HG03575 (cell line): ENCODE results near the gene C12orf56.
A peak's percentile ranks its signal among the peaks of the same experiment; 100 is the strongest.
"Not testable (repeated sequence)": the region's sequence is repeated elsewhere in the genome, so short reads cannot be mapped to it uniquely, and the experiment has no call there.

ENCODE experiments used
- ATAC-seq: cut with Tn5 transposase; IDR thresholded peaks from one replicate; pipeline ENCODE4 v1.9.1; 2021; ENCODE audit not compliant: unreplicated experiment, insufficient number of reproducible peaks, low FRiP score; ENCODE audit errors: extremely low read depth

C12orf56 gene

DNA sequence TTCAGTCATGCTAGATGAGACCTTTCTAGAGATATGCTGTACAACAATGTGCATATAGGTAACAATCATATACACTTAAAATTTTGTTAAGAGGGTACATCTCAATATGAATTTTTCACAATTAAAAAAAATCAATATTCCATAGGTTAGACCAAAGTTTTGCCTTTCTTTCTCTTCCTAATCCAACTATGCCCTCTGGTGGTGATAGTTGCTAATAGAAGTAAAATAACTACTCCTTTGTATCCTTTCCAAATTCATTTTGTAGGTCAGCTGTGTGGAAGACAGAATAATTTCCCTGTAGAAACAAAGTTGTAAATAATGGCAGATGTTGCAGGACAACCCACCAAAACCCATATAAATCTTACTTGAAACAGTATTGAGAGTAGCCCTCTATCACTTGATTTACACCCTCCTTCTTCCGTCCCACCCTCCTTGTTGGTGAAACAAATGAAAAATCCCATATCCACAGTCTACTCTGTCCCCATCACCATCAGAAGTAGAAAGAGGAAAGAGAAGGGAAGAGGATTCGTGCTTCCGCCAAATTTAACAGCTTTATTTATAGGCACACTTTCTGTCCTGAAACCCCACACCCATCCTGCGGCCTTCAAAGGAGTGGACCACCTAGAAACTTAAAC, 134.3 kb downstream of the C12orf56 start:
- no peak for ATAC-seq

DNA sequence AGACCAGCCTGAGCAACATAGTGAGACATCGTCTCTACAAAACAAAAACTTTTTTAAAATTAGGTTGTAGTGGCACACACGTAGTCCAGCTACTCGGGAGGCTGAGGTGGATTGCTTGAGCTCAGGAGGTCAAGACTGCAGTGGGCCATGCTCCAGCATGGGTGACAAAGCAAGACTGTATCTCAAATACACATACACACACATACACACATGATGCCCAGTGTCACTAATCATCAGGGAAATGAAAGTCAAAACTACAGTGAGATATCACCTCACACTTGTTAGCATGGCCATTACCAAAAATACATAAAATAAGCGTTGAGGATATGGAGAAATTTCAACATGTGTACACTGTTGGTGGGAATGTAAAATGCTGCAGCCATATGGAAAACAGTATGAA, 135.3 kb downstream of the C12orf56 start:
- no peak for ATAC-seq

DNA sequence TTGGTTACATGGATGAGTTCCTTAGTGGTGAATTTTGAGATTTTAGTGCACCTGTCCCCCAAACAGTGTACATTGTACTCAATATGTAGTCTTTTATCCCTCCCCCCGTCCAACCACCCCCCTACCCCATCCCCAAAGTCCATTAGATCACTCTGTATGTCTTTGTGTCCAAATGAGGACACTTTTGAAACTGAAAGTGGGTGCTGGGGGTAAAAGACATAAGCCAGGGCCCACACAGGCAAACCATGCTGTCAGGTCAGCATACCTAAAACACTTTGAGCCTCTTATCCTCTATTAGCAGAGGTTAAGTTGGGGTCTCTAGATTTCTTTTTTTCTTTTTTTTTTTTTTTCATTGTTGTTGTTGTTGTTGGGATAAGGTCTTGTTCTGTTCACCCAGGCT, 137.2 kb downstream of the C12orf56 start:
- no peak for ATAC-seq

DNA sequence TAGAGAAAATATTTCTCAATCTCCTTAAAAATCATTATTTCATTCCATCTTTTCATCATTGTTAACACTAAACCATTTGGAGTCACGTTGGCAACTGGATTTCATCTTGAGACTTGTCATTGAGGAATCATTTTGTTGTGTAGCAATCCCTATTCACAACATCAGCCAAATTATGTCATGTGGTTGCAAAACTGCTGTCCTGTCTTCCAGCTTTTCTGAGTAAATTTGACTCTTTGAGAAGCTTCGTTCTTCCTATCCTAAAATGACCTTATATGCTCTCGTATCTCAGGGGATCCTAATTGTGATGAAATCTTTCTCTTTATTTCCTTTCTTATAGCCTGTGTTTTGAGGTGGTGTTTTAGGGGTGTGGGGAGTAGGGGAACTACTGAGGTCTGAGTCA, 137.9 kb downstream of the C12orf56 start:
- no peak for ATAC-seq

DNA sequence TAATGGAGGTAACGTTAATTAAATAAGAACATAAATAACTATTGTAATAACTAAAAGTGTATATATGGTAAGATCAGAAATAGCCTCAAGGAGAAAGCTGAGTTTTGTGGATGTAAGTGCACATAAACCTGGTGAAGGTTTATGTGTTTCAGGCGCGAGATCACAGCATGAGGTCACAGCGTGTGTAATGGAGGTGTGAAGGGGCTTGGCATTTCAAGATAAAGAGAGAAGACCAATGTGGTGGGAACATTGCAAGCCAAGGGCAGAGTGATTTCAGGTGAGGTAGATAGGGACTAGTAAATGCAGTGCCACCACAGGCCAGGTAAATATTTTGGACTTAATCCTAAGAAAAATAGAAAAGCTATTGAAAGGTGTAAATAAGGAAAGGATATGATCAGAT, 146.7 kb downstream of the C12orf56 start:
- no peak for ATAC-seq

DNA sequence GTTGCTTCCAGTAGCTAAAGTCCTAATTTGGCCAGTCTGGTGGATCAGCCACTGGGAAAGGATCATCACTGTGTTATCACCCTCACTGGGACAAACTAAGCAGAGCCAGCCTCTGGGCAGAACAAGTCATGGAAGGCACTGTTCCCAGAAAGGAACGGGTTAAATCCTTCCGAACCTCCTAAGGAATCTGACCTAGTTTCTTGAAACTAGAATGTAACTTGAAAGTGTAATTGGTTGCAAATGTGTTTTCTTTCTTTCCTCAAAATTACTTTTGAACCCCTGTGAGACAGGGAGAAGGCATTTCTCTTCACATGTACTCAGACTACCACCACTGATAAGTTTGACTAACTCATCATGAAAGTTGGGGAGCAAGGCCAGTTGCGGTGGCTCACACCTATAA, 149.8 kb downstream of the C12orf56 start:
- no peak for ATAC-seq

DNA sequence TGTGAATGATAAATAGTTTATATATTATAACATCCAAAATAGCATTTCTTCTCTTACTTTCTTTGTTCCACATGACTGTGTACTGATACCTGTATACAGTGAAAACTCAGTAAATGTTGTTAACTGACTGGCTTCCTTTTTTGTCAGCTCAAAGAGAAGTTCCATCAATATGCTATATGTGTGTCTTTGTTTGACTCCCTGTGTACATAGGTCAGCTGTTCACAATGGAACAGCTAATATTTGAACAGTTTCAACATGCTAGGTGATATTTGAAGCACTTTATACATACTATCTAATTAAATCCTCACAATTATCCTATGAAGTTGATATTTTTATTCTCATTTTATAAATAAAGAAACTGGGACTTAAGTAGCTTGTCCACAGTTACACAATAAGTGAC, 153.2 kb downstream of the C12orf56 start:
- ATAC-seq = no peak

DNA sequence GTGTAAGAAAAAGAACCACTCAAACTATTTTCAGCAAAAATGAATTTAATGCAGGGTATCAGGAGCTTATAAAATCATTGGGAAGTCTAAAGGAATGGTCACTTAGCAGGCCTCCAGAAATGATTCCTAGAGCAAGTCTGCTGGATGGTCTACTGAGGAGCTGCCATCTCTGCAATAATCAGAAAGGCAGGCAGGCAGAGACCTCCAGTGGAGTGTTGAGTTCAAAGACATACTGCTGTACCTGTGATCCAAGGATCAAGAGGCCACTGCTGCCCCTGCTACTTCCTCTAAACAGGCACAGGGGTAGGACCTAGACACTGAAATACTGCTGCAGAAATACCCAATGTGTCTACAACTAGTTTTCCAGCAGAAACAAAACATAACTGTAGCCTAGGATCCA, 154.0 kb downstream of the C12orf56 start:
- no peak for ATAC-seq

DNA sequence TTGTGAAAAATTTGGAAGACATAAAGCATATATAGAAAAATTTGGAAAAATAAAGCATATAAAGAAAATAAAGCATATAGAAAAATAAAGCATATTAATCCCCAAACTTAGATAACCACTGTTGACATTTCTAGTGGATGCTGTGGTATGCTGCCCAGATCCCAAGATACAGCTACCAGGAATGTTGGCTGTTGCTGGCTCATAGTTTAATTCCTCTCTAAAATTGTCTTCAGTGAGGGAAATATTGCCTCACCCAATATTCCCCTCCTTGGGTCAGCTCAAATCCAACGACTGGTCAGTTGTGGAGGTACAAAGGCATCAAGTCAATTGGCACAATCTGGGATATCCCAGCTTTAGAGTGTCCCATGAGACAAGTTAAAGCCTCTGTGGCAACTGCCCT, 158.4 kb downstream of the C12orf56 start:
- ATAC-seq = no peak

DNA sequence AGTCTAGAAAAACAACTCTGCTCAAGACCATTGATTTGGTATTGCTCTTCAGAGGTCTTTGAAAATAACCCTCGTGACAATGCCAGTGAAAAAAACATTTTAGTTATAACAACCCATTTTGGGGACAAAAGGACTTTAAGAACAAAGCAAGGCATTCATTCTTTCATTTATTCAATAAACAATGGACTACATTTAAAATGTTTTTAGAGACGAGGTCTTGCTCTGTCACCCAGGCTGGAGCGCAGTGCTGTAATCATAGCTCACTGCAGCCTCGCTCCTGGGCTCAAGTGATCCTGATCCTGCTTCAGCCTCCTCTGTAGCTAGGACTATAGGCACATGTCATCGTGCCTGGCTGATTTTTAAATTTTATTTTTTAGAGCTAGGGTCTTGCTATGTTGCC, 160.8 kb downstream of the C12orf56 start:
- ATAC-seq = no peak

DNA sequence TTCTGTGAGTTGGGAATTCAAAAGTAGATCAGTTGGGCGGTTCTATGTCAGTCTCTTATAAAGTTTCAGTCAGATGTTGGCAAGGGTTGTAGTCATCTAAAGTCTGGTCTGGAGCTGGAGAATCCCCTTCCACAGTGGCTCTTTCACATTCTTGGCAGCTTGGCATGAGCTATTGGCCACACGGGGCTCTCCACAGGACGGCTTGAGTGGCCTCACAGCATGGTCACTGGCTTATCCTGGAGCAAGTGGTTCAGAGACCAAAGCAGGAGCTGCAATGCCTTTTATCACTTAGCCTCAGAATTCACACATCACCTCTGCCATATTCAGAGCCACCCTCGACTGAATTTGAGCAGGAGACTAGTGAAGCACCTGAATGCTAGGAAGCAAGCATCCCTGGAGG, 161.3 kb downstream of the C12orf56 start:
- ATAC-seq = no peak

DNA sequence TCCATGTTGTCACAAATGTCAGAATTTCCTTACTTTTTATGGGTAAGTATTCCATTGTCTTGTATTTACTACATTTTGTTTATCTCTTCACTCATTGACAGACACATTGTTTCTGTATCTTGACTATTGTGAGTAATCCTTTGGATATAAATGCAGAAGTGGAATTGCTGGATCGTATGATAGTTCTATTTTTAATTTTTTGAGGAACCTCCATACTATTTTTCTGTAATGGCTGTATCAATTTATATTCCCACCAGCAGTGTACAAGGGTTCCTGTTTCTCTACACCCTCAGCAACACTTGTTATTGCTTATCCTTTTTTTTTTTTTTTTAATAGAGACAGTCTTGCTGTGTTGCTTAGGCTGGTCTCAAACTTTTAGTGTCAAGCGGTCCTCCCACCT, 164.9 kb downstream of the C12orf56 start:
- ATAC-seq = no peak

DNA sequence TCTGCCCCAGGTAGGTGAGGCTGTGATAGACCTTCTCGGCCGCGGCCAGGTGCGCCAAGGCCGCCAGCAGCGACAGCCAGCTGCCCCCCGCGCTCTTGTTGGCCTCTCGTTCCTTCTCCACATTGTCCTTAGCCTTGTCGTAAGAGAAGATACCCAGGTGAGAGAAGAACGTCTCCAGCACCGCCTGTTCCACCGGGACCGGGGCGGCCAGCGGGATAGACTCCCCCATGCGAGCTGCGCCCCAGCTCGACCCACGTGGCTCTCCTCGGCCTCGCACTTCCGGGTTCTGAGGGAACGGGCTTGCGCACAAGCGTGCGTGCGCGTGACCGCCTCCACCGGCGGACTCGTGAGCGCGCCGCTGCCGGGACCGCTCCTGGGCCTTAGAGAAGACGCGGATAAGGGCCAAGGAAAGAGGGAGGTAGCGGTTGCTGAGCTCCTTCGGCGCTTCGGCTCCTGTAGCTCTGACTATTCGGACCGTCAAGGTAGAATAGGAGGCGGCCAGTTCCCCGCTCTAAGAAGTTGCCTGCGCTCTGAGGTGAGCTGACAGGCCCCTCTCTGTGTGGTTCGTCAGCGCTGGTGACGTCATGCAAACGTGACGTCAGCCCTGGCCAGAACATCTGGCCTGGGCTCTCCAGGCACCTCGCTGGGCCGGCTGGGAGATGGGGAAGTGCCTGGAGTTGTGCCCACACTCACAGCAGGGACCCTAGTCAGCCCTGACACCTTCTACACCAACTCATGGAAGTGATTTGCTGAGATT, 168.4 kb downstream of the C12orf56 start, which contains the start of gene KICS2:
Gene KICS2, minus strand, starts transcription at position 288 of the 757 bp plus-strand sequence. Its CDS starts 59 bp downstream, at position 229.
- ATAC-seq = peak; percentile 68

DNA sequence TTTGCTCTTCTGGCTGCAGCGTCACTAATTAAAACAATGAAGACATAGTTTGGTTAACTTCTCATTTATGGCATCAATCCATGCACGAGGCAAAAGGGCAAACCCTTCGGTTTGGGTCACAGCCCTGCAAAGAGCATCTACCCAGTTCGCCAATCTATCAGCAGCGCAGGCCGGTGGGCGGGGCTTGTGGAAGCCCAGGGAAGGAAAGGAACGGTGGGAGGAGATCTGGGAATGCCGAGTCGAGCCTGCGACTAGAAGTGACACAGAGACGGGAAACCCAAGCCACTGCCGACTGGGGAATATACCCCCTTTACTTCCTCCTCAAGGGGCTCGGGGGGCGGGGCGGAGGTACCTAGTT, 168.9 kb downstream of the C12orf56 start:
- no peak for ATAC-seq

DNA sequence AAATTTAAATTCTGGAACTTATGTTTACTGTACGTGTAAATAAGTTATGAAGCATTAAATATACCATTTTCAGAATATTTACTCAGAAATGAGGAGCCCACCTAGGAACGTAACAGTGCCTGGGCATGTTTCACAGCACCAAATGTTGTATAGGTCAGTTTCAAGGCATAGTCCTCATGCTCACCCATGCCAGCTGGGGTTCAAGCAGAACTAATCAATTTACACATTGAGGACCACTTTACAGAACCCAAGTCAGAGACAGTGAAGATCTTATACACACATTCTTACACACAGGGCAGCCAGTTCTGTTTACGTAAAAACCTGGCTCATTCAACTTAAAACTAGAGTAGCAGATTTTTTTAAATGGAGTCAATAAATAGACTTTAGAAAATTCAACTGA, 170.5 kb downstream of the C12orf56 start:
- ATAC-seq = no peak

DNA sequence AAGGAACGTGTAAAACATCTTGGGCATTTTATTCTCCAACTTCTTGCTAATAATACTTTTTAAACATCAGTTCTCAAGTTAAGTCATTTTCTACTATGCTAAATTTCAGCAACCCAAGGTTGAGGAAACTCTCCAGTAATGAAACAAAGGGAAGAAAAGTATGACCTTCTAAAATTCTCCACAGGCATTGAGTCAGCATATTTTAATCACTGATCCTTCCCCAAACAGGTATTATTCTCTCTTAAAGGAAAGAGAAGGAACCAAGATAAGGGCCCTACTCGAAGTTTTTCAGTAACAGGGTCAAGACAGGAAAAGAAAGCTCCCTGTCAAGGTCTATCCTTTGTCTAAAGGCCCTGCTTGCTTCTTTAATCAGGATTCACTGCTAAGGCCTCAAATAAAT, 171.4 kb downstream of the C12orf56 start:
- no peak for ATAC-seq

DNA sequence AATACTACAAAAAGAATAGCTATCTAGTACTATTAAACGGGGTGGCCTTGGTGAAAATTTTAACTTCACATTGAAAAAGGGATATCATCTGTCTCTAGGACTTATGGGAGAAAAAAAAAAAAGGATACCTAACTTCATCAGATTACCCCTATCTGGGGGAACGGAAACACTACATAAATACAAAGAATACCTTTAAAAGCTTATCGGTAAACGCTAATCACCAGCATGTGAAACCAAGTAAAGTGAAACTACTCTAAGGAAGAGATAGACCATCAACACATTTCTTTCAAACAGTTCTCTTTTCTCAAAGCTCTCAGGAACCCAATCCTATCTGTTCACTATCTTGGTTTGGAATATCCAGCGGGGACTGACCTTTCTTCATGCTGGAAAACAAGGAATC, 172.0 kb downstream of the C12orf56 start:
- ATAC-seq = no peak

DNA sequence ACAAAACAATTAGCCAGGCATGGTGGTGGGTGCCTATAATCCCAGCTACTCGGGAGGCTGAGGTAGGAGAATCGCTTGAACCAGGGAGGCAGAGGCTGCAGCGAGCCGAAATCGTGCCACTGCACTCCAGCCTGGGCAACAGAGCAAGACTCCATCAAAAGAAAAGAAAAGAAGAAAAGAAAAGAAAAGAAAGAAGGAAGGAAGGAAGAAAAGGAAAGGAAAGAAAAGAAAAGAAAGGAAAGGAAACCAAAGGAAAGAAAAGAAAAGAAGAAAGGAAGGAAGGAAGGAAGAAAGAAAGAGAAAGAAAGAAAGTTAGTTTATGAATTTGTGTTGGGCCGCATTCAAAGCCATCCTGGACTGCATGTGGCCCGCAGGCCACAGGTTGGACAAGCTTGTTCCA, 172.9 kb downstream of the C12orf56 start:
- not testable (repeated sequence) for ATAC-seq

DNA sequence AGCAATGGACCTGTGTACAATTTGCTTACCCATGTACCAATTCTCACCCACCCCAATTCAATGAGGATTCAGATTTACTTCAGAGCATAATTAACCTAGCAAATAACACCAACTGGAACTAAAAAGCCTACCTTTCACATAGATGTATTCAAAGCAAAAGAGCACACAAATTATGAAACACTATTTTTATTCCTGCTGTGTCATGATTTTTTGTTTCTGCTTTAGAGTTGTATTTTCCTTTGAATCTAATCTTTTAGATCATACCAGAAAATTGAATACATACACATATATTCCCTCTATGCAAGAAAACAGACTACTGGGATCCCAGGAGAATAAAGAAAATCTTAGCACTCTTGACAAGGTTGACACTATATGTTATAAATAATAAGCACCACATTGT, 174.3 kb downstream of the C12orf56 start:
- no peak for ATAC-seq
